Activated naive CD8-positive, alpha-beta T cell (primary cell): ENCODE measurements around the gene SPATA24.
"Not testable (repeated sequence)": the region's sequence is repeated elsewhere in the genome, so short reads cannot be mapped to it uniquely, and the experiment has no call there.

ENCODE experiments used
- H3K27ac Mint-ChIP-seq: one replicate; pipeline ENCODE4 v1.8.0; 2021; ENCODE audit warnings: mixed read lengths
- H3K27me3 Mint-ChIP-seq: one replicate; pipeline ENCODE4 v1.8.0; 2021; ENCODE audit warnings: mixed read lengths
- H3K36me3 Mint-ChIP-seq: one replicate; pipeline ENCODE4 v1.8.0; 2021; ENCODE audit warnings: mixed read lengths
- H3K4me1 Mint-ChIP-seq: one replicate; pipeline ENCODE4 v1.8.0; 2021; ENCODE audit warnings: low read depth, mixed read lengths
- H3K4me3 Mint-ChIP-seq: one replicate; pipeline ENCODE4 v1.8.0; 2021; ENCODE audit warnings: mild to moderate bottlenecking, mixed read lengths
- H3K9me3 Mint-ChIP-seq: one replicate; pipeline ENCODE4 v1.8.0; 2021; ENCODE audit warnings: low read depth, mixed read lengths

The SPATA24 gene

GRCh38 chr5:139394123-139394653 is 9.7 kb downstream of the SPATA24 start:
- no peaks in the 10 kb centered on the region for H3K9me3 Mint-ChIP-seq
- H3K27me3 Mint-ChIP-seq, result no peaks in the 10 kb centered on the region
- H3K4me3 Mint-ChIP-seq, result no peak overlapping the region
- peaks cover 32% of the 10 kb centered on the region for H3K4me1 Mint-ChIP-seq
- H3K27ac Mint-ChIP-seq, result no peak overlapping the region
- peaks cover 3% of the 10 kb centered on the region for H3K36me3 Mint-ChIP-seq

DNA sequence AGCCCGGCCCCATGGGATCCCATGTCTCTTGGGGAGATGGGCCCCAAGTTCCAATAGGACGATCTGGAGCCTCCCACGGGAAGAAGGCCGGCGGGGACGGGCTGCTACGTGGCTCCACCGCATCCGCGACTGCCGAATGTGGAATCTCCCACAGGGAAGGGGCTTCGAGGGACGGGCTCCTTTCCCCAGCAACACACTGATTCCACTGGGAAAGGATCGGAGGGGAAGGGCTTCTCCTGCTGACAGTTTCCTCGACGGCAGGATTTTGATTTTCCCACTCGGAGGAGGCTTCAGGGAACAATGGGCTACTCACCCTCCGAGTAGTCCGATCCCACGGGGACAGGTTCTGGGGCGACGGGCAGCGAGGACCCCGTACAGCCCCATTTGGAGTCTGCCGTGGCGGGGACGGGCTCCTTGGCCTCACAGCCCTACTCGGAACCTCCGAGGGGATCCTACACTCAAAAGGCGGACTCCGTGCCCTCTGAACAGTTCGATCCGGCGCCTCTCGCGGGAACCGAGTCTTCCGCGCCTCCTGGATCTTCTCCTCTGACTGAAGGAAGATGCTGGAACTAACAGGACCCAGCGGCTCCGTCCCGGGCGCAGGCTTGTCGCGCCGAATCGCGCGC is 10.3 kb downstream of the SPATA24 start:
- H3K4me1 Mint-ChIP-seq, result peaks cover 34% of the 10 kb centered on the region
- peaks cover 3% of the 10 kb centered on the region for H3K36me3 Mint-ChIP-seq
- no peaks in the 10 kb centered on the region for H3K27me3 Mint-ChIP-seq

DNA sequence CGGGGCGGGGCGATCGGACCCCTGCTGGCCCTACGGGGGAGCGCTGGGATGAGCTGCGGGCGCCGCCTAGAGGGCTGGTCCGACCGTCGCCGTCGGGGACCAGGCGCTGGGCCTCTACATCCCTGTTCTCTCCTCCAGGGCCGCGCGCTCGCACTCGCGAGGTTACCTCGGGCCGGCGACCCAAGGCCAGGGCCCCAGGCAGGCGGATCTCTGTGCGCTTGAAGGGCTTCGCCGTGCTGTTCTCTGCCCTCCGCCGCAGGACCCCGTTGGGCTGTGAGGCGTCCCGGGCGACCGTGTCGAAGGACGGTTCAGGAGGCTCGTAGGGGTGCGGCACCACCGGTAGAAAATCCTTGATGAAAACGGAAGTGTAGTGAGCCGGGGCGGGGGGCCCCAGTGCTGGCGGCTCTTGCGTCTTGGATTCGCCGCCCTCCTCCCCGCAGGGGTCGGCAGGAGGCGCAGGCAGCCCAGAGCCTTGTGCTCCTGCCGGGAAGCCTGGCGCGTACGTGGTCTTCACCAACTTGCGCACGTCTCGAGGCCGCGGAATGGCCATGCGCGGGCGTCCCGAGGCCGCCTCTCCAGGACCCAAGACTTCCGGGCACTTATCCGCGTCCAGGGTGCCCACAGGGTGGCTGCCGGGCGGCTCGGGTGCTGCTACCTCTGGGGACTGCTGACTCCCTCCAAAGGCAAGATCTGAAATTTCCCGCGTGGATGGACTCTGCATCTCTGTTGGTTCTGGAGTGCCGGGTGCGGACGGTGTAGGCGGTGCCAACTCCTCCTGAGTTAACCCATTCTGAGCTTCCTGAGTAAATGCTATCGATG is 11.0 kb downstream of the SPATA24 start:
- Mint-ChIP-seq H3K27me3 (no peaks in the 10 kb centered on the region), H3K4me1 (peaks cover 38% of the 10 kb centered on the region), H3K9me3 (no peaks in the 10 kb centered on the region)

More for the DNA sequence above, 10.3 kb downstream of the SPATA24 start:
- Mint-ChIP-seq H3K27ac (no peak overlapping the region), H3K9me3 (no peaks in the 10 kb centered on the region), H3K4me3 (peak overlapping the region; percentile 90)

DNA sequence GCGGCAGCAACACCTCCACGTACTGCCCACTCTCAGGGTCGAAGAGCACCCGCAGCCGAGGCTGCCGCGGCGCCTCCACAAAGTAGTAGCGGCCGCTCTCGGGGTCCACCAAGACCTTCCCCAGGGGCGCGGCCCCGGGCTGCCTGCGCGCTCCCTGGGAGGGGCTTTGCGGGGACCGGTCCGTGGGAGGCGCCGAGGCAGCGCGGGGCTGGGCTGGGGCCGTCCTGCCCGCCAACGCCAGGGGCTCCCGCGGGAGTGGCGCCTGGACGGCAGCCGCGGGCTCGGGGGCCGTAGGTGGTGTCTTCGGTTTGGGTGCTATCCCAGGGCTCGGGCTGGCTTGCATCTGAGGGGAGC is 11.6 kb downstream of the SPATA24 start:
- Mint-ChIP-seq H3K36me3 (peaks cover 3% of the 10 kb centered on the region), H3K4me1 (peaks cover 38% of the 10 kb centered on the region), H3K4me3 (peak overlapping the region; percentile 90), H3K27me3 (no peaks in the 10 kb centered on the region), H3K9me3 (no peaks in the 10 kb centered on the region), H3K27ac (no peak overlapping the region)

More for the DNA sequence above, 11.0 kb downstream of the SPATA24 start:
- H3K36me3 Mint-ChIP-seq, result peaks cover 3% of the 10 kb centered on the region
- peak overlapping the region; percentile 90 for H3K4me3 Mint-ChIP-seq
- peak overlapping the region; percentile 83 for H3K27ac Mint-ChIP-seq

DNA sequence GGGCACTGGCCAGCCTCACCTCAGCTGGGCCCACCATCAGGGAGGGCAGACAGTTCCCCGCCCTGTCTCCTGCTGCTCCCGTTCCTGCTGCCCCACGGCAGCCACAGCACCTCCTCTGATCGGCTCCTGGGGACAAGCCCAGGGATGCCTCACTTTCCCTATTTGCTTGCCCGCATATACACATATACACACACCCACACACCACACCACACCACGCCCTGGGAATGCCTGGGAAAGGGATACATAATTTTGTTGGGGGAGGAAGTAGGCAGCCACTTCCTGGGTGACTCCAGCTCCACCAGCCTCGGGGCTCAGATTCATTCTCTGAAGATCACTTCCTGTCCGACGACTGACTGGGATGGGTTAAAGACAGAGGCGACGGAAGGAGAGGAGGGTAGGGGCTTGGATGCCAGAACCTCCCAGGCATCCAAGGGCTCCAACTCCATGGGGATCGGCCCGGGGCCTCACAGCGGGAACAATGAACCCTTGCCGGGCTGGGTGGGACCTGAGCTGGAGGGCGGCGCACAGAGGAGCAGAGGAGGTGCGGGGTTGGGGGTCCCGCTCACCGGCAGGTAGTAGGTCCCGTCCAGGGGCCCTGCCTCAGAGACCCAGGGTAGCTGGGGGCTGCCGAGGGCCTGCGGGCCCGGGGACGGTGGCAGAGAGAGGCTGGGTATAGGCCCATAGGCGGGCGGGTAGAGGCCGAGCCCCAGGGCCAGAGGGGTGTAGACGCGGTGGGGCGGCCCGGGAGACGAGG is 12.1 kb downstream of the SPATA24 start:
- Mint-ChIP-seq H3K27me3 (no peaks in the 10 kb centered on the region), H3K4me1 (peaks cover 38% of the 10 kb centered on the region), H3K36me3 (peaks cover 3% of the 10 kb centered on the region), H3K27ac (peak overlapping the region; percentile 38), H3K4me3 (peak overlapping the region; percentile 86), H3K9me3 (no peaks in the 10 kb centered on the region)

- Mint-ChIP-seq H3K36me3 (no peaks in the 10 kb centered on the region), H3K27ac (peak overlapping the region; percentile 61), H3K27me3 (no peaks in the 10 kb centered on the region), H3K4me1 (peaks cover 43% of the 10 kb centered on the region), H3K9me3 (no peaks in the 10 kb centered on the region), H3K4me3 (peak overlapping the region; percentile 86)
Observed at GRCh38 chr5:139390639-139391569, 13.0 kb downstream of the SPATA24 start.

- Mint-ChIP-seq H3K36me3 (no peaks in the 10 kb centered on the region), H3K27ac (peak within 1 kb of the TSS; percentile 72), H3K4me1 (peaks cover 52% of the 10 kb centered on the region), H3K9me3 (no peaks in the 10 kb centered on the region), H3K27me3 (no peaks in the 10 kb centered on the region), H3K4me3 (peak within 1 kb of the TSS; percentile 35)
Observed at GRCh38 chr5:139389701-139390638, 13.9 kb downstream of the SPATA24 start, which contains the start of gene MZB1. TSS of gene MZB1 (minus strand) at chr5:139389913. CDS start at chr5:139389856, 57 bp downstream.

- no peaks in the 10 kb centered on the region for H3K36me3 Mint-ChIP-seq
- no peaks in the 10 kb centered on the region for H3K27me3 Mint-ChIP-seq
- peaks cover 58% of the 10 kb centered on the region for H3K4me1 Mint-ChIP-seq
- no peak overlapping the region for H3K27ac Mint-ChIP-seq
- no peaks in the 10 kb centered on the region for H3K9me3 Mint-ChIP-seq
- no peak overlapping the region for H3K4me3 Mint-ChIP-seq
Observed at GRCh38 chr5:139388198-139388821, 15.6 kb downstream of the SPATA24 start.

DNA sequence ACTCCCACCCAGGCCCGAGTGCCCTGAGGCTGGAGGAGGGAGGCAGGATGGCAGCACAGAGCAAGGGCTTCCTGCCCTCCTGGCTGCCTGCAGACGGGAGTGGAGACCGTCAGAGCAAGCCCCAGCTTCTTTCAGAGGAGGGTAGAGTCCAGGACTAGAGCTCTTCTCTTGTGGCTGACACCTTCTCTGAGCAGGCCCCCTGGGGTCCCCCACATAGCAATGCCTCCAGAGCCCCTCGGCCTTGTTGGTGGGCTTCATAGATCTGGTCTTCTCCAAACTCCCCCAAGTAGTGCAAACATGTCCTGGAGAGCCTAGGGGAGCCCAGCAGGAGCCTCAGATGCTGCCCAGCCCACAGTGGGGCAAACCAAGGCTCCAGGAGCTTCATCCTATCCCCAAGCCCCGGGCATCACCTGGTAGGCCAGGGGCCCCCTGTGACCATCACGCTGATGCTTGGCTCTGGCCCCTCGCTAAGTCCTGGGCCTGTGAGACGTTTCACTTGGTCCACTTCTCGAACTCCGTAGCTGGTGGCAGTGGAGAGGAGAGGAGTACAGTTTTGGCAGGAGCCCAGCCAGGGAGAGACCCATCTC is 16.2 kb downstream of the SPATA24 start:
- H3K27ac Mint-ChIP-seq, result no peak overlapping the region
- H3K27me3 Mint-ChIP-seq, result no peaks in the 10 kb centered on the region
- peaks cover 54% of the 10 kb centered on the region for H3K4me1 Mint-ChIP-seq
- no peak overlapping the region for H3K4me3 Mint-ChIP-seq
- no peaks in the 10 kb centered on the region for H3K36me3 Mint-ChIP-seq
- no peaks in the 10 kb centered on the region for H3K9me3 Mint-ChIP-seq

- not testable (repeated sequence) for H3K9me3 Mint-ChIP-seq, H3K4me3 Mint-ChIP-seq
- peaks cover 53% of the 10 kb centered on the region for H3K4me1 Mint-ChIP-seq
Observed at GRCh38 chr5:139386956-139387355, 16.9 kb downstream of the SPATA24 start.

GRCh38 chr5:139386050-139386438 is 17.8 kb downstream of the SPATA24 start:
- H3K4me1 Mint-ChIP-seq, result peaks cover 45% of the 10 kb centered on the region
- no peaks in the 10 kb centered on the region for H3K36me3 Mint-ChIP-seq
- peak overlapping the region; percentile 34 for H3K27ac Mint-ChIP-seq
- H3K9me3 Mint-ChIP-seq, result no peaks in the 10 kb centered on the region
- H3K4me3 Mint-ChIP-seq, result no peak overlapping the region
- no peaks in the 10 kb centered on the region for H3K27me3 Mint-ChIP-seq

More at GRCh38 chr5:139386956-139387355, 16.9 kb downstream of the SPATA24 start:
- H3K36me3 Mint-ChIP-seq, H3K27me3 Mint-ChIP-seq: not testable (repeated sequence)
- peak overlapping the region; percentile 34 for H3K27ac Mint-ChIP-seq

DNA sequence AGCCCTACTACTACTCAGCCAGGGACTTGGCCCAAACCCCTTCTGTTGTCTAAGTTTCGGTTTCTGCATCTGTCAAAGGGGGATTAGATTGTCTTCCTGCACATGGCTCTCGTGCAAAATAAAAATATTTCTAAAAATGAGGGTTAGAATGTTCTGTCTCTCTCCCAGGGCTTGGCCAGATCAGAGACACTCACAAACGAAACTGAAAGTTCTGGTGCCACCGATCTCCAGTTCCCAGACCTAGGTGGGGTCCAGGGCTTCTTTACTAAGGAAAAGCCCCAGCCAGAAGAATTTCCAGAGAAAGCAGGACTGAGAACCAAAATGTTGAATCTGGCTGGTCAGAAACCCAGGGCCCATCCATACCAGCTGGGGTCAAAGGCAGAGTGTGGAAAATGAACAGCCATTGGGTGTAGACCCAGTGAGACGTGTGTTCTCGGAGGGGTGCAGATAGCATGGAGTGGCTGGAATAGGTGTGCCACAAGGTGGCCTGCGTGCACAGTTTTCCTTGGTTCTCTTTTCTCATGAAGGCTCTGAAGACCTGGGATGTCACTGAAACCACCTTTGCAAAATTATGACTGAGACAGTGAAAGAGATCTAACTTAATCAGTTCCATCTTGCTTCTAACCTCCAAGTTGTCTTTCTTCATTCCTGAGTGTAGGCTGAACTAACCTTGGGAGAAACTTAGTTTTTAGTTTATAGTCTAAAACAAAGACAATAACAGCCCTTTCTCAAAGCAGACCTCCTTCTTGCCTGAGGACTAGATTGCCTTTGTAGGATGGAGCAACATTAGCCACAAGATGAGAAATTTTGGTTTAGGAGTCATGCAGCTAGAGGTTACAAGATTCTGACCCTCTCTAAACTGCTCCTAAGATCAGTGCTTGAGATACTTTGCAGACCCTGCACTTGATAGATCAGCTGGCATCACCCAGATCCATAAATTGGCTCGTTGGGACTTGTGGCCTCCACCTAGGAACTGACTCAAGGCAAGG is 18.5 kb downstream of the SPATA24 start:
- H3K4me3 Mint-ChIP-seq, result peak overlapping the region; percentile 84
- peak overlapping the region; percentile 79 for H3K27ac Mint-ChIP-seq
- H3K4me1 Mint-ChIP-seq, result peaks cover 39% of the 10 kb centered on the region
- H3K27me3 Mint-ChIP-seq, result no peaks in the 10 kb centered on the region
- no peaks in the 10 kb centered on the region for H3K9me3 Mint-ChIP-seq
- no peaks in the 10 kb centered on the region for H3K36me3 Mint-ChIP-seq
